ENCODE data around the gene SHISA7.

DNA sequence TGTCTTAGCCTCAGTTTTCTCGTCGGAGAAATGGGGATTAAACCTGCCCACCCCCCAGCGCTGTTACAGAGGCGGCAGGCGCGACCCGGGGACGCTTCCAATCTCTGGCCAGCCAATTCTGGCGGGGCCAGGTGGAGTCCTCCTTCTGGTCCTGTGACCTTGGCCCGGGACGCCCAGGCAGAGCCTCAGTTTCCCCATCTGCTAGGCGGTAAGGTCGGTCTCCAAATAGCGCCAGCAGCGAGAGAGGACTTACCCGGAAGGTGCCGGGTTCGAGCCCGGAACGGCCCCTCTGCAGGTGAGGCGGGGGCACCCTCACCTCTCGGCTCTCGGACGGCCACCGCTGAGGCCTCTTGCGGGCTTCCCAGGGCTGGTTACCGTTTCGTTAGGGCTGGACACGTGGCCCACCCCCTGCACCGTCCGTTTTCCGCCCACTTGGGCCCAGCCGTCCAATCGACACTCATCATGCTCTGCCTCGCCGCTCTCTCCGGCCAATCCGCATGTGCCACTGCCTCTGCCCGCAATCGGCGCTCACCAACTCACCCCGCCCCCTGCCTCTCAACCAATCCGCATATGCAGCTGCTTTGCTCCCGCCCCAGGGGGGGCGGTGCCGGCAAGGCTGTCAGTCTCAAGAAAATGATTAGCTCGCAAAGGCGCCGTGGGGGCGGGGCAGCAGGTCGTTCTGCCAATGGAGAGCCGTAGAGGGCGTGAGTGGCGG is 18.3 kb upstream of the SHISA7 start, which contains the start of gene ISOC2:
- no peak for TF ChIP-seq CTCF (IDR thresholded peaks at IDR 0.05)
- no peak for TF ChIP-seq EP300 (IDR thresholded peaks at IDR 0.05)
- peak; percentile 77 to 78 for TF ChIP-seq POLR2A (IDR thresholded peaks at IDR 0.05)
